Calu3 (cell line): ENCODE data around the gene KRTAP5-6. TPM values are rescaled to one million over a fixed set of nuclear protein-coding genes. Genes with fewer than 3 reads are reported as not detected.

Experiments
- BruUV-seq: library from RNA; stranded (reverse); fragments of 400-500 nt; replicated peaks from 2 replicates; lab custom pipeline; 2021; lab: Mats Ljungman, UMichigan
- CTCF ChIA-PET: fragments of 300-600 bp; sonication (Branson Sonifier 250); formaldehyde crosslinking; loops from one replicate; lab custom pipeline; 2022; ENCODE audit warnings: antibody characterized with exemption; lab: Charles Lee
- DNase-seq: peaks from one replicate; pipeline ENCODE4 v3.0.0; 2022
- H3K27ac Mint-ChIP-seq: one replicate; pipeline ENCODE4 v1.8.0; 2022; ENCODE audit warnings: mixed read lengths; ENCODE audit not compliant: unreplicated experiment
- H3K27me3 Mint-ChIP-seq: one replicate; pipeline ENCODE4 v1.8.0; 2022; ENCODE audit warnings: mixed read lengths; ENCODE audit not compliant: unreplicated experiment
- H3K36me3 Mint-ChIP-seq: one replicate; pipeline ENCODE4 v1.8.0; 2022; ENCODE audit warnings: mild to moderate bottlenecking, moderate library complexity, mixed read lengths; ENCODE audit not compliant: insufficient read depth, unreplicated experiment
- H3K4me1 Mint-ChIP-seq: one replicate; pipeline ENCODE4 v1.8.0; 2022; ENCODE audit warnings: mild to moderate bottlenecking, low read depth, mixed read lengths; ENCODE audit not compliant: unreplicated experiment
- H3K4me3 Mint-ChIP-seq: one replicate; pipeline ENCODE4 v1.8.0; 2022; ENCODE audit warnings: mild to moderate bottlenecking, low read depth, moderate library complexity, mixed read lengths; ENCODE audit not compliant: unreplicated experiment
- H3K9me3 Mint-ChIP-seq: one replicate; pipeline ENCODE4 v1.8.0; 2022; ENCODE audit warnings: low read depth, mixed read lengths; ENCODE audit not compliant: unreplicated experiment
- CTCF ChIP-seq: fragments of 200-600 bp; IDR thresholded peaks from one replicate; pipeline ENCODE4 v1.8.0; 2022; ENCODE audit warnings: antibody characterized with exemption; ENCODE audit not compliant: unreplicated experiment
- intact Hi-C: fragments of 100-400 bp; cut with micrococcal nuclease; formaldehyde crosslinking; loops from one replicate; pipeline ENCODE4 v1.10.0; 2022; ENCODE audit not compliant: unreplicated experiment
- total RNA-seq: library from RNA; stranded (reverse); gene quantifications from 2 replicates; pipeline ENCODE4 v1.2.3, GENCODE V29; 2022

The KRTAP5-6 gene
- total RNA-seq, 1 experiment from 2014 or later, result not detected

GRCh38 chr11:1670905-1671371, 26.1 kb upstream of the KRTAP5-6 start:
- no peaks in the 10 kb centered on the region for H3K9me3 Mint-ChIP-seq
- CTCF ChIA-PET, result no interaction called here
- no peaks in the 10 kb centered on the region for H3K36me3 Mint-ChIP-seq
- peaks cover 86% of the 10 kb centered on the region for H3K27me3 Mint-ChIP-seq
- TF ChIP-seq CTCF, result no peak
- no peak overlapping the region for H3K4me3 Mint-ChIP-seq
- no peak for DNase-seq
- H3K4me1 Mint-ChIP-seq, result no peaks in the 10 kb centered on the region
- intact Hi-C loops, result no loop called here
- no TSS peak for BruUV-seq
- H3K27ac Mint-ChIP-seq, result no peak overlapping the region

GRCh38 chr11:1671658-1672057, 25.3 kb upstream of the KRTAP5-6 start:
- DNase-seq, result no peak
- peaks cover 93% of the 10 kb centered on the region for H3K27me3 Mint-ChIP-seq
- no peak overlapping the region for H3K4me3 Mint-ChIP-seq
- no peak for TF ChIP-seq CTCF
- H3K27ac Mint-ChIP-seq, result no peak overlapping the region
- H3K4me1 Mint-ChIP-seq, result no peaks in the 10 kb centered on the region
- no peaks in the 10 kb centered on the region for H3K36me3 Mint-ChIP-seq
- CTCF ChIA-PET, result no interaction called here
- BruUV-seq, result no TSS peak
- intact Hi-C loops, result no loop called here
- H3K9me3 Mint-ChIP-seq, result no peaks in the 10 kb centered on the region

- Mint-ChIP-seq H3K4me1 (no peaks in the 10 kb centered on the region), H3K9me3 (no peaks in the 10 kb centered on the region), H3K4me3 (no peak overlapping the region), H3K27me3 (peaks cover 100% of the 10 kb centered on the region), H3K36me3 (no peaks in the 10 kb centered on the region), H3K27ac (no peak overlapping the region)
- CTCF ChIA-PET, result no interaction called here
- no TSS peak for BruUV-seq
- no peak for DNase-seq
- no peak for TF ChIP-seq CTCF
- intact Hi-C loops, result no loop called here
Observed at GRCh38 chr11:1672613-1673350, 24.2 kb upstream of the KRTAP5-6 start.

GRCh38 chr11:1673446-1674172, 23.4 kb upstream of the KRTAP5-6 start:
- Mint-ChIP-seq H3K4me3 (no peak overlapping the region), H3K9me3 (no peaks in the 10 kb centered on the region), H3K27me3 (peaks cover 100% of the 10 kb centered on the region), H3K27ac (no peak overlapping the region), H3K4me1 (no peaks in the 10 kb centered on the region), H3K36me3 (no peaks in the 10 kb centered on the region)
- TF ChIP-seq CTCF, result no peak
- DNase-seq, result no peak
- CTCF ChIA-PET, result no interaction called here
- intact Hi-C loops, result no loop called here
- no TSS peak for BruUV-seq
